ENCODE results near the gene RBMY1D. TPM values are rescaled to one million over a fixed set of nuclear protein-coding genes. Genes with fewer than 3 reads are reported as not detected.

Gene RBMY1D
- not detected in 2 replicates for total RNA-seq

GRCh38 chrY:21894426-21894825 lies at the start of gene RBMY1D:
TSS of gene RBMY1D (minus strand) at chrY:21894526. CDS start at chrY:21892513, 2,013 bp downstream.

GRCh38 chrY:21917932-21918331 lies 23.6 kb upstream of the RBMY1D start, which contains the start of gene RBMY1E:
TSS of gene RBMY1E (minus strand) at chrY:21918032. CDS start at chrY:21916054, 1,978 bp downstream.

Other genes starting within 250 kb of the RBMY1D start
- not detected in 2 replicates for gene RBMY1E, start 23.5 kb upstream of the RBMY1D start, total RNA-seq

Measured in bladder microvascular endothelial cell (primary cell).